ENCODE results near the gene FKBP8.
A peak's percentile ranks its signal among the peaks of the same experiment; 100 is the strongest.

FKBP8 gene

DNA sequence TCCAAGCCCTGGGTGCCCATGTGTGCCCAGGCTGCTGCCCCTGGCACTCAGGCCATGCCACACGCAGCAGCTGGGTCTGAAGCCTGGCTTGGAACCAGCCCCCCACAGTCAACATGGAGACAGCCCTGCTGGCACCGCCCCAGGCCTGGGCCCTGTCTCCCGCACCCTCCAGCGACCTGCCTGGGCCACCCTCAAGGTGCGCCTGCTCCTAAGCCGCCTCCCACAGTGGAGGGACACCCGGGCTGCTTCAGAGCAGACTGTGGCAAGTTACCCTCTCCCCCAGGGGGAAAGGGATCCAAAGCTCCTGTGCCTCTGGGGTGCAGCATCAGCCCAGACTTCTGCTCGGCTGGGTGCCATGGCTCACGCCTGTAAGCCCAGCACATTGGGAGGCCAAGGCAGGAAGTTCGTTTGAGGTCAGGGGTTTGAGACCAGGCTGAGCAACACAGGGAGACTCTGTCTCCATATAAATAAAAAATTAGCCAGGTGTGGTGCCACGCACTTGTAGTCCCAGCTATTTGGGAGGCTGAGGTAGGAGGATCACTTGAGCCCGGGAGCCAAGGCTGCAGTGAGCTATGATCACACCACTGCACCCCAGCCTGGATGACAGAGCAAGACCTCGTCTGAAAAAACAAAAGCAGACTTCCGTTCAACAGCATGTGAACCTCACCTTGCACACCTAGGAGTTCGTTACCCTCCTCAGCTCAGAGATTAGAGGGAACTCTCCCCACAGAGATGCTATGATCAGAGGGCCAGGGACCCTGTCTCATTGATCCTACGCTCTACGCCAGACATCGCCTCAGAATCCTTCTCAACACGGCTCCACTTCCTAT, 37.1 kb downstream of the FKBP8 start:
- Histone ChIP-seq H3K9me3 (ENCODE audit: severe bottlenecking) (no peaks in the 10 kb centered on the region), H3K4me3 (ENCODE audit: severe bottlenecking) (no peak overlapping the region), H3K27ac (ENCODE audit: poor library complexity, severe bottlenecking) (peak overlapping the region; percentile 0), H3K4me1 (ENCODE audit: insufficient read depth, poor library complexity, severe bottlenecking) (peaks cover 9% of the 10 kb centered on the region), H3K36me3 (ENCODE audit: low read depth) (no peaks in the 10 kb centered on the region; the same call in 1 of the 2 replicates), H3K27me3 (ENCODE audit: insufficient read depth, poor library complexity, severe bottlenecking) (no peaks in the 10 kb centered on the region)
- DNase-seq (ENCODE audit: low spot score): no peak
- TF ChIP-seq, protein P1, sequence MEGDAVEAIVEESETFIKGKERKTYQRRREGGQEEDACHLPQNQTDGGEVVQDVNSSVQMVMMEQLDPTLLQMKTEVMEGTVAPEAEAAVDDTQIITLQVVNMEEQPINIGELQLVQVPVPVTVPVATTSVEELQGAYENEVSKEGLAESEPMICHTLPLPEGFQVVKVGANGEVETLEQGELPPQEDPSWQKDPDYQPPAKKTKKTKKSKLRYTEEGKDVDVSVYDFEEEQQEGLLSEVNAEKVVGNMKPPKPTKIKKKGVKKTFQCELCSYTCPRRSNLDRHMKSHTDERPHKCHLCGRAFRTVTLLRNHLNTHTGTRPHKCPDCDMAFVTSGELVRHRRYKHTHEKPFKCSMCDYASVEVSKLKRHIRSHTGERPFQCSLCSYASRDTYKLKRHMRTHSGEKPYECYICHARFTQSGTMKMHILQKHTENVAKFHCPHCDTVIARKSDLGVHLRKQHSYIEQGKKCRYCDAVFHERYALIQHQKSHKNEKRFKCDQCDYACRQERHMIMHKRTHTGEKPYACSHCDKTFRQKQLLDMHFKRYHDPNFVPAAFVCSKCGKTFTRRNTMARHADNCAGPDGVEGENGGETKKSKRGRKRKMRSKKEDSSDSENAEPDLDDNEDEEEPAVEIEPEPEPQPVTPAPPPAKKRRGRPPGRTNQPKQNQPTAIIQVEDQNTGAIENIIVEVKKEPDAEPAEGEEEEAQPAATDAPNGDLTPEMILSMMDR (IDR thresholded peaks at IDR 0.05; ENCODE audit: poor library complexity, severe bottlenecking): no peak
- no peak for ATAC-seq (ENCODE audit: low read depth)

DNA sequence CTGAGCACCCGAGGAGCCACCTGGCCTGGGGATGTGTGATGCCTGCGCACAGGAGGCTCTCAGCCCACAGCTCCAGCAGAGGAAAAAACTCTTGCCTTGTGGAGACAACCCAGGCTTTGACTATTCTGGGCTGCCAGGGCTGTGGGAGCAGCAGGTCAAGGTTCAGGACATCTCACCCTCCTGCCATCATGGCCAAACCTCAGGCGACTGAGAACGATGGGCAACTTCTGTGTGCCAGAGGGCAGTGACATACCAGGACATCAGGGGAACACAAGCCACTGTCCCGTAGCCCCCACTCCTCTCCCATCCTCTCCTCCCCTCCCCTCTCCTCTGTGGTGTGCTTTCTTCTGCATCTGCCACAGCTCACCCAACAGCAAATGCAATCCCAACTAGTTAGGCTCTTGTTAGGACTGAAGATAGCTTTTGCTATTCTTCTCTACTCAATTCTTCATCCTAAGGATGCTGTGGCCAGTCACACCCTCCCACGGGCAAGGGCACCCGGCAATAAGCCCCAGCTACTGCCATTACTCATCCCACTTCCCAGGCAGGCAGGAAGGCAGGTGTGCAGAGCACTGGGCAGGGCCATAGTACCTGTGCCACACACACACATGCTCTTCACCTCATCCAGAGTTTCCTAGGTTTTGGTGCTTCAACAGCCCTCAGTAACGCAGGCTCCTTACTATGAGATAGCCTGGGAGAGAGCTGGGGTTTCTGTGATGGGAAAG, 38.3 kb downstream of the FKBP8 start:
- Histone ChIP-seq H3K36me3 (ENCODE audit: low read depth) (no peaks in the 10 kb centered on the region; the same call in 1 of the 2 replicates), H3K4me3 (ENCODE audit: severe bottlenecking) (no peak overlapping the region), H3K9me3 (ENCODE audit: severe bottlenecking) (no peaks in the 10 kb centered on the region), H3K27me3 (ENCODE audit: insufficient read depth, poor library complexity, severe bottlenecking) (no peaks in the 10 kb centered on the region), H3K4me1 (ENCODE audit: insufficient read depth, poor library complexity, severe bottlenecking) (peaks cover 9% of the 10 kb centered on the region), H3K27ac (ENCODE audit: poor library complexity, severe bottlenecking) (peak overlapping the region; percentile 0)
- peak; percentile 83 for ATAC-seq (ENCODE audit: low read depth)
- DNase-seq (ENCODE audit: low spot score): no peak
- TF ChIP-seq, protein P1 (IDR thresholded peaks at IDR 0.05; ENCODE audit: poor library complexity, severe bottlenecking): no peak

DNA sequence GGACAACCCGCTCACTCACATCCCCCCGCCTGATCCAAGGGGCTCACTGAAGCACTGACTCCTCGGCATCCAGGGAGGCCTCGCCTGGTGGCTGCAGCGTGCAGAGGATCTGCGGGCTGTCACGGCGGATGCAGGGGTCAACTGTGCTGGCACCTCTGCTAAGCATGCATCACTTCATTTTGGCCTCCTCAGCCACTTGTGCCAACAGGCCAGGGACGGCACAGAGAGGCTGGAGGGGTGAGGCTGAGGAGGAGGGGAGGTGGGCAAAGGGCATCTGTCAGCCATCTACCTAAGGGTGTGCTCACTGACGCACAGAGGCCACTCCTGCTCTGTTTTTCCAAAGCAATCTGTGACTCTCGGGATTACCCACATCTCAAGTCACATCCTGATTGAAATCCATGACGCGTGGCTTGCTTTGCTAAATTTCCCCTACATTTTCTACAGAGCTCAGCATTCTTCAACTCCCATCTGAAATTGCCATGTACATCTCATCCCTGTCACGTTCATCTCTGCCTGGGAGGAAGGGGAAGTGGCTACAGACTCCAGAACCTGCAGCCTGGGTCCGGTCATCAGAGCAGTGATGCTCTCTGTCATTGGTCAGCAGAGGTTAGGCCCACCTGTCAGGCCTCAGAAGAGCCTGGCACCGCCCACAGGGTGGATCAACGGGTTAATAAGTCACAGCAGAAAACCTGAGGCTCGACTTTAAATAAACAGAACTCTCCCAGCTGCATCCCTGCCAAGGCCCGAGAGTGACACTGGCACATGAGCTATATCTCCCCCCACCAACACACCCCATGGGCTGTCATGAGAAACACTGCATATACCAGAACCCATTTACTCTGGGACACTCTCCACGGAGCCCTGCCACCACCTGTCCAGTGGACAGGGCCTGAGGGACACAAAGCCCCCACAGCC, 39.1 kb downstream of the FKBP8 start:
- TF ChIP-seq, protein P1 (IDR thresholded peaks at IDR 0.05; ENCODE audit: poor library complexity, severe bottlenecking): no peak
- H3K36me3 ChIP-seq (ENCODE audit: low read depth): no peaks in the 10 kb centered on the region; the same call in 1 of the 2 replicates
- no peaks in the 10 kb centered on the region for H3K27me3 ChIP-seq (ENCODE audit: insufficient read depth, poor library complexity, severe bottlenecking)
- H3K9me3 ChIP-seq (ENCODE audit: severe bottlenecking): no peaks in the 10 kb centered on the region
- ATAC-seq (ENCODE audit: low read depth): no peak
- H3K4me3 ChIP-seq (ENCODE audit: severe bottlenecking): no peak overlapping the region
- DNase-seq (ENCODE audit: low spot score): no peak
- peaks cover 9% of the 10 kb centered on the region for H3K4me1 ChIP-seq (ENCODE audit: insufficient read depth, poor library complexity, severe bottlenecking)
- H3K27ac ChIP-seq (ENCODE audit: poor library complexity, severe bottlenecking): no peak overlapping the region

DNA sequence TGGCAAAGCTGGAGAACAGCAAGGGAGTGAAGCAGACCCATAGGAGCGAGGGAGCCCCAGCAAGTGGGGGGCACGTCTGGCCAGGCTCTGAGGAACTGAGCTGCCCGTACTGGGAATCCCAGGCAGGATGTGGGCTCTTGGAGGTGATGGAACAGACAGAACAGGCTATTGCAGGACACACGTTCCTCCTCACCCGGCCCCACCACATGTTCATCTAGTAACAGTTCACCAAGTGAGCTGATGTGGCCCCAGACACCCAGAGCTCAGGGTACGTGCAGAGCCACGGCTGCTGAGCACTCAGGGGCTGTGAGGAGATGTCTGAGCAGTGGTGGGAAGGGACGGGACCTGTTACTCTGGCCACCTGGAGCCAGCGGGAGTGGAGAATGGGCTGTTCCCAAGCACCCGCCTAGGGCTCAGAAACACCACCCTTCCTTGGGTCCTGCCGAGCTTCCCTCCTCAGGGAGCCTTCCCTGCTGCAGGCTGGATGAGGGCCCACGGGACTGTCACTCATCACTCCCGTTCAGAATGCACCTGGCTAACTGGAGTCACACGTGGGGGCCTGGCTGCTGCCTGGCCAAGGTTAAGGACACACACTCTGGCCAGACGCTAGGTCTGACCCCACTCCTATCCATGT, 39.9 kb downstream of the FKBP8 start:
- no peak overlapping the region for H3K4me3 ChIP-seq (ENCODE audit: severe bottlenecking)
- H3K27me3 ChIP-seq (ENCODE audit: insufficient read depth, poor library complexity, severe bottlenecking): no peaks in the 10 kb centered on the region
- H3K9me3 ChIP-seq (ENCODE audit: severe bottlenecking): no peaks in the 10 kb centered on the region
- no peak for DNase-seq (ENCODE audit: low spot score)
- H3K36me3 ChIP-seq (ENCODE audit: low read depth): no peaks in the 10 kb centered on the region; the same call in 1 of the 2 replicates
- H3K4me1 ChIP-seq (ENCODE audit: insufficient read depth, poor library complexity, severe bottlenecking): peaks cover 9% of the 10 kb centered on the region
- no peak overlapping the region for H3K27ac ChIP-seq (ENCODE audit: poor library complexity, severe bottlenecking)
- TF ChIP-seq, protein P1 (IDR thresholded peaks at IDR 0.05; ENCODE audit: poor library complexity, severe bottlenecking): no peak
- no peak for ATAC-seq (ENCODE audit: low read depth)

Measured in RWPE2 (cell line).